ENCODE measurements around the gene SLC2A4RG. TPM values are rescaled to one million over a fixed set of nuclear protein-coding genes. Genes with fewer than 3 reads are reported as not detected.
A peak's percentile ranks its signal among the peaks of the same experiment; 100 is the strongest.

Gene SLC2A4RG
- total RNA-seq, 1 experiment from 2014 or later = 121 TPM

- POLR2A ChIA-PET = no interaction called here
- no peaks in the 10 kb centered on the region for H3K79me2 ChIP-seq (ENCODE audit: insufficient read depth, low read length)
- no peaks in the 10 kb centered on the region for H3K27me3 ChIP-seq (ENCODE audit: insufficient read depth, low read length)
- RAD21 ChIA-PET (ENCODE audit: low non-redundant PET in 1 of 2, low total read pairs in 2 of 2, uncharacterized antibody in 2 of 2, unreplicated experiment in 2 of 2) = no interaction called here
- DNase-seq (ENCODE audit: low read depth, low spot score) = no peak
- no peak for ATAC-seq
- peaks cover 27 to 34% of the 10 kb centered on the region in 2 experiments for H3K4me1 ChIP-seq (ENCODE audit: control insufficient read depth in 1 of 2, insufficient read depth in 2 of 2, low read length in 2 of 2)
- H3K9me3 ChIP-seq (ENCODE audit: control insufficient read depth in 1 of 2, insufficient read depth in 1 of 2, low read depth in 1 of 2, low read length in 2 of 2) = no peaks in the 10 kb centered on the region
- no peaks in the 10 kb centered on the region for H4K20me1 ChIP-seq (ENCODE audit: insufficient read depth)
- peak overlapping the region; percentile 51 for H3K4me2 ChIP-seq (ENCODE audit: low read length)
- H3K27ac ChIP-seq (ENCODE audit: low read depth, low read length) = no peak overlapping the region
- H2AFZ ChIP-seq (ENCODE audit: low read depth, low read length, poor library complexity, severe bottlenecking) = no peak overlapping the region
- intact Hi-C loops (cut with micrococcal nuclease) = no loop called here
- no peak overlapping the region for H3K4me3 ChIP-seq (replicated peaks in 1 of 2; ENCODE audit: low read depth in 1 of 2, low read length in 2 of 2)
- no peak for TF ChIP-seq ATF3 (IDR thresholded peaks at IDR 0.05)
- TF ChIP-seq CEBPB (IDR thresholded peaks at IDR 0.05; ENCODE audit: low read depth) = no peak
- TF ChIP-seq EZH2 (IDR thresholded peaks at IDR 0.05) = no peak
- TF ChIP-seq ZFX (IDR thresholded peaks at IDR 0.05) = no peak
- no peak for TF ChIP-seq JUND (IDR thresholded peaks at IDR 0.05)
- TF ChIP-seq SIN3A (IDR thresholded peaks at IDR 0.05; ENCODE audit: low read depth) = no peak
- no peak for TF ChIP-seq REST (IDR thresholded peaks at IDR 0.05; ENCODE audit: low read depth)
- TF ChIP-seq MAX (IDR thresholded peaks at IDR 0.05) = no peak
- no peak for TF ChIP-seq POLR2A (IDR thresholded peaks at IDR 0.05; ENCODE audit: borderline replicate concordance, extremely low read depth, insufficient read depth, insufficient read length)
- no peak for TF ChIP-seq POLR2AphosphoS5 (IDR thresholded peaks at IDR 0.05; ENCODE audit: low read depth, low read length)
- TF ChIP-seq TCF7L2 (IDR thresholded peaks at IDR 0.05; ENCODE audit: borderline replicate concordance, extremely low read depth, insufficient read depth, insufficient read length) = no peak
- no peak for TF ChIP-seq FOSL1 (IDR thresholded peaks at IDR 0.05; ENCODE audit: low read depth)
- no peak for TF ChIP-seq EZH2phosphoT487 (IDR thresholded peaks at IDR 0.05; ENCODE audit: borderline replicate concordance)
- no peak for TF ChIP-seq ZBTB33 (IDR thresholded peaks at IDR 0.05; ENCODE audit: extremely low read depth, insufficient replicate concordance, low read length)
- no peak for TF ChIP-seq ELF1 (IDR thresholded peaks at IDR 0.05; ENCODE audit: borderline replicate concordance, low read depth)
- TF ChIP-seq RAD21 (IDR thresholded peaks at IDR 0.05; ENCODE audit: low read depth) = no peak
- no peak for TF ChIP-seq CBX3 (IDR thresholded peaks at IDR 0.05; ENCODE audit: low read depth)
- TF ChIP-seq SRF (IDR thresholded peaks at IDR 0.05; ENCODE audit: low read depth) = no peak
- no peaks in the 10 kb centered on the region for H3K36me3 ChIP-seq (ENCODE audit: control insufficient read depth in 1 of 2, insufficient read depth in 2 of 2, low read length in 2 of 2)
- BruUV-seq (replicated peaks) = no TSS peak
- no peaks in the 10 kb centered on the region for H3K9me2 ChIP-seq (ENCODE audit: insufficient read depth)
- H3K9ac ChIP-seq (ENCODE audit: low read length) = no peak overlapping the region
- CTCF ChIA-PET = interaction anchor here (1.2 kb wide), 1 partner anchor 8 kb away, joined by 3 read pairs; no protein-coding TSS in a partner anchor
Observed at GRCh38 chr20:63777614-63778013, 38.0 kb downstream of the SLC2A4RG start.

Data from HCT116 (cell line).